Embryonic facial prominence (tissue), 1 donor: ENCODE measurements around the gene GAPVD1.
"Not testable (repeated sequence)": the region's sequence is repeated elsewhere in the genome, so short reads cannot be mapped to it uniquely, and the experiment has no call there.

Experiments
- DNase-seq: peaks from one replicate; pipeline ENCODE4 v3.0.0-alpha.2; 2016; ENCODE audit errors: extremely low spot score

The GAPVD1 gene

DNA sequence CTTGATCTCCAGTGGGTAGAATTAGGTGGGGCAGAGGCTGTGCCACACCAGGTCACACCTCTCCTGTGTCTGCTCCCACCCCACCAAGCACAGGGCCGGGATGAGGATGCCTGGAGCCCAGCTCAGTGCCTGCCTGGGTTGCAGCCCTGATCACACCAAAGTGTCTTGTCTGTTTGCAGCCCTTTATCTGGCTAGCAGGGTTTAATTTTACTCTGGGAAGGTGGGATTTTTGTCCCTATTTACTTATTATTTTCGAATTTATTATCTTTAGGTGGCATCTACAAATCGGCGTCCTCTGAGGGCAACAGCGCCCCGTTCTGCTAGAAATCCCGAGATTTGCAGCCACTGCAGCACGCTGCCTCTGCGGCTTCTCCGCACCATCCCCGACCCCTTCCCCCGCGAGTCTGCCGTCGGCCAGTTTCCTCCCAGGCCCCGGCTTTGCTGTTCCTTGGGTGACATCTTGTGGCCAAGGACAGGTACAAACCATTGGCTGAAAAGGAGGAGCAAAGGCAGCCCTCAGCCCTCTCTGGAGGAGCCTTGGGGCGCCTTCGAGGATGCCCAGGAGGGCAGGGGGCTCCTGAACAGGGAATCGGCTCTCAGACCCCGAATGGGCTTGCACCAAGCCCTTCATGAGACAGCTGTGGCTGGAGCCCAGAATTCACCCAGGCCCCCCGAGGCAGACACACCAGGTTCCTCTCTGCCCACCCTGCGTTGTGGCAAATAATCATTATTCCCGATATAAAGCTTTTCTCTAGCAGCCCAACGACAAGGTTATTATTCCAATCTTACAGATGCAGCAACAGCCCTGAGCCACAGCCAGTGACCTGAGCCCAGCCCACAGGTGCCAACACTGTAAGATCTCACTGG is 113.0 kb downstream of the GAPVD1 start:
- peak; percentile 56 for DNase-seq

GRCh38 chr9:125375820-125376219 is 114.2 kb downstream of the GAPVD1 start:
- no peak for DNase-seq

DNA sequence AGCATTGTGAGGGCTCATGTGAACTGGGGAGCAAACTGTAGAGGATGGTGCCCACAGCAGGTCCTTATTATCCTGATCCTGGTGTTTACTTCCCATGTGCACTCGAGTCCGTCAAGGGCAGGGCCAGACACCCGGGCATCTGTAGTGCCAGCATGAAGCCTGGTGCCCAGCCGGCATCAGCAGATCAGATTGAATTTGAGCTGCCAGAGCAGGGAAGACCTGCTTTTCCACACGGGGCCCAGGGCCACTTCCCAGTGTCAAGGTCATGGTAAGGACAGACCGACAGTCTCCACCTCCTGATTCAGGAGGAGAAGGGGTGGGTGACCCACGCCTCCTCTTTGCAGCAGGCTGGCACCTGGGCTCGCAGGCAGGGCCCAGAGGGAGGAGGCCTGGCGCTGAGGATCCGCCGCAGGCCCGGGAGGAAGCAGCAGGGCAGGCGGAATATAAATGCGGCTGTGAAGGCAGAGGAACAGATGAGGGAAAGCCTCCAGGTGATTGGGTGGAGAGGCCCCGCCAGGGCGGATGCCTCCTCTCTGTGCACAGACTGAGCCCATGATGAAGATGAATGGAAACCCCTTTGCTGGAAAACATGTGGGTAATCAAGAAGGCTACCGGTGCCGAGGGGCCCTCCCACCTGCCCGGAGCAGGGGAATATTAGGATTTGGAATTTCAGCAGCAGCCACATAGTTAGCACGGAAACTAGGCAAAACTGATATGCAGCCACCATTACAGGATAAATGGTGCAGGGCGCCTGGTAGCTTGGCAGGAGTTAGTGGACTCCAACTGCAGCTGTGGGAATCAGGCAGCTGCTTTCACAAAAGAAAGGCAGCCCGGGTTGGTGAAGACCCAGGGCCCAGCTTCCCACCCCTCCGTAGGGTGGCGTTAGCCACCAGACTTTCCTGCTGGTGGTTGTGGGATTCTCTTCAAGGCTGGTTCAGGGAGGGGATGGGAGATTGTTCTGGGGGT is 114.9 kb downstream of the GAPVD1 start:
- no peak for DNase-seq

DNA sequence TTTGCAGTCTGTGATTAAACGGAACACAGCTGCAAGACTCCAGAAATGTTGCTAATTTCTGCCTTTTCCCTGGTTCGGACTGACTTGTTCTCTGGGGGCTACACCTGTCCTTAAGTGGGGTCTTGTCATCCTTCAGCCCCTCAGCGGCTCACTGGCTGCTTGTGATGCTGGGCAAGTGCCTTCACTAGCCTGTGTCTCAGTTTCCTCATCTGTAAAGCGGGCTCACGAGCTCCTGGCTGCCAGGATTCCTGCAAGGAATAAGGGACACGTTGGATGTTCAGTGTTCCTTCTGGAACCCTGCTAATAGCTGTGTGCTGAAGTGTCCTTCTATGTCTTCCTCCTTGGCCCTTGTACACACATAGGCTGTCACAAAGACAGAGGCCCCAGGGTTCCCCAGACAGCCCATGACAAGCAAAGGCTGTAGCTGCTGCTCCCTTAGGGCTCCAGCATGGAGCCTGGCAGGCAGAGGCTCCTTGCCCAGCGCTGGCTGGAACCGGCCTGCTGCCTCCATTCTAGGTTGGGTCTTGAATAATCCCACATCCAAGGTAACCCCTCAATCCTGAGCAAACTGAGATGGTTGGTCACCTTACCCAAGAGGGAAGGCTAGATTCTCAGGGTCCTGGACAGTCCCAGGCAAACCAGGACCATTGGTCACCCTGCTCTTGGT is 116.1 kb downstream of the GAPVD1 start:
- no peak for DNase-seq

DNA sequence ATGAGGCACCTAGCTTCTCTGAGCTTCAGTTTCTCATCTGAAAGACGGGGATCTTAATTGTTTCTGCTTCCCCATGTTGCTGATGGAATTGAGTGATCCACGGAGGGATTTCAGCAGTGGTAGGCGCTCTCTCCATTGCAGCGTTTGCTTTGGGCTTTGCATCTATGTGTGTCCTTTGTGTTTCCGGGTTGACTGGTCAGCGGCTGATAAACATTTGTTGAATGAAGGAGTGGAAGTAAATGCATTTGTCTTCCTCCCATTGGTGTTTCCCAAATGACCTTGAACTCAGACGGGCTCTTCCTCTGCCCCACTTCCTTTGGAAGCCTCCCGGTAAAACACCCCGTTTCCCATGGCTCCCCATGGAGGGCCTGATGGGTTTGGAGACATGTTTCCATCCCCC is 117.2 kb downstream of the GAPVD1 start:
- DNase-seq = no peak

DNA sequence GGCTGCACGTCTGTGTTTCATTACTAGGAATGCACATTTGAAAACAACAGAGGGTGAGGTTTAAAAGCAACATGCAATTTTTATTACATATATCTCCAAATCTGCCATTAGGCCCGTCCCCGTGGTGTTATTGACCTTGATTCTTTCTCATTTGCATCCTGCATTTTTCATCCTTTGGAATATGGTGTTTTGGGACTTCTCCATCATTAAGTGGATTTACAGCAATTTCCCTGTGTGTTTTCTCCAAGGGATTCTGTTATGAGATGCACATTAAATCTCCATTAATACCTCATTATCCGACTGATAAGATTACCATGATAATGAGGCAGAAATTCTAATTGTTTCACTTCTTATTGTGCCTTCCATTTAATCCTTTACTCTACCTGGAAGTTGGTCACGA is 117.6 kb downstream of the GAPVD1 start:
- no peak for DNase-seq

DNA sequence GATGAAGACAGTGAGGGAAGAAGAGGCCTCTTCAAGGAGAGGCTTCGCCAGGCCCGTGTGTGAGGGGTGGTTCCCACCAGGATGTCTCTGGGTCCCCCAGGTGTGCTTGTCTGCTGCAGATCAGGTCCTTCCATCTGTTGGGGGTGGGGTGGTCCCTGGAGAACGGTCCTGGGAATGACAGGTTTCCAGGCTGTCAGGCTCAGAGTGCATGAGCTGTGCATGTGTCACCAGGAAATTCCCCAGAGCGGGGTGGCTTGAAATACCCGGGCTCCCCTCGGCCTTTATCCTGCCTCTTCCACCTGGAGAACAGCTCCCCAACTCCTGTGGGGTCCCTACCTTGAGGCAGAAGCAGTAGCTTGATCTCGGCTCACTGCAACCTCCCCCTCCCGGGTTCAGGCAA is 118.8 kb downstream of the GAPVD1 start:
- no peak for DNase-seq

- DNase-seq = no peak
Observed at GRCh38 chr9:125387861-125388524, 126.4 kb downstream of the GAPVD1 start.

DNA sequence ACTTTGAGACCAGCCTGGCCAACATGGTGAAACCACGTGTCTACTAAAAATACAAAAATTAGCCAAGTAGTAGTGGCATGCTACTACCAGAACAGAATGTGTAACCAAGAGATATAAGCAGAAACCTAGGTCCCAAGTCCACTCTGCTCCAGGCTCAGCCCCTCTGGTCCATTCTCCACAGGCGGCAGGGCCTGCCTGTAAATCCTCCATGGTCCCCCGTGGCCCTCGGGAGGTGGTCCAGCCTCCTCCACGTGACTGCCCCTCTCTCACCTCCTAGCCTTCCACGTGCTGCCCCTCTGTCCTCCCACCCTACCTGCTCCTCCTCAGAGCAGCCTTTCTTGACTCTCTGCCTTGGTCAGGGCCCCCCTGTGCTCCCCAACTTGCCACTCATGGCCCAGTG is 127.4 kb downstream of the GAPVD1 start:
- no peak for DNase-seq

DNA sequence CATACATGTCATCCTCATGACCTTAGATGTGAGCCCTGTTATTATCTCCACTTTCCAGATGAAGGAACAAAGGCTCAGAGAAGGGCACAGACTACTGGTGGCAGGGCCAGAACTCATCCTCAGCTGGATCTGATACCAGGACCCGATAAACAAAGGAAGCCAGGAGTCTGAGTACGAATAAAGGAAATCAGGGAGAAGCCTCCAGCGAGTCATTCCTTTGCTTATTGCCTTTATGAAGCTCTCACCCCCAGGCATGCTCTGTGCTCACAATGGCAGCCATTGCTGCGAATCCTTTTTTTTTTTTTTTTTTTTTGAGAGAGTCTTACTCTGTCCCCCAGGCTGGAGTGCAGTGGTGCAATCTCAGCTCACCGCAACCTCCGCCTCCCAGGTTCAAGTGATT is 130.1 kb downstream of the GAPVD1 start:
- DNase-seq = no peak

DNA sequence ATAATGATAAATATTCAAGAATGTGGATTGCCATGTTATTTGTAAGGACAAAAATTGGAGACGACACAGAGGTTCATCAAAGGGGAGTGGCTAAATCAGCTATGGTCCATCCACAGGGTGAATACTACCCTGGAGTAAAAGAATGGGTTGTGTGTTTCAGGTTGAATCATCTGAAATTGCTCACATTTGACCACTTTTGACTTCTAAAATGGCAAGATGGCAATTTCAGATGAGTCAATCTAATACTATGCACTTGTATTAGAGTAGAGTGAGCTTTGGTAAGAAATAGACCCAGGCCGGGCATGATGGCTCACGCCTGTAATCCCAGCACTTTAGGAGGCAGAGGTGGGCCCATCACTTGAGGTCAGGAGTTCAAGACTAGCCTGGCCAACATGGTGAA is 131.8 kb downstream of the GAPVD1 start:
- DNase-seq = no peak

GRCh38 chr9:125396799-125397198 is 135.2 kb downstream of the GAPVD1 start:
- no peak for DNase-seq

DNA sequence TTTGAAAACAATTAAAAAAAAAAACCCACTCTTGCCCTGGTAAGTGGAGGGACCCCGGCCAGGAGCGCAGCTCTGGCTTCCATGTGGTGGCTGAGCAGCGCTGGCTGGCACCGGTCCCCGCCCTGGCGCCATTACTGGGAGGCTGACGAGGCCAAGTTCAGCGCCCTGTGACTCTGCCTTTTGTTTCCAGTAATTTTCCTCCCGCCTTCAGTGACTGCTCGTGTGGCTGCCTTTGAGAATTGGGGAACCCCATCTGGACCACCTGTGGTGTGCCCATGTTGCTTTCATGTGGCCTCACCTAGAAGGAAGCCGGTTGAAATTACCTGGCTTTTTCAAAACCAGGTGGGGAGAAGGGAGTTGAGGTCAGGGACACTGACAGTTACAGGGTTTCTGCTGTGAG is 136.1 kb downstream of the GAPVD1 start:
- no peak for DNase-seq

DNA sequence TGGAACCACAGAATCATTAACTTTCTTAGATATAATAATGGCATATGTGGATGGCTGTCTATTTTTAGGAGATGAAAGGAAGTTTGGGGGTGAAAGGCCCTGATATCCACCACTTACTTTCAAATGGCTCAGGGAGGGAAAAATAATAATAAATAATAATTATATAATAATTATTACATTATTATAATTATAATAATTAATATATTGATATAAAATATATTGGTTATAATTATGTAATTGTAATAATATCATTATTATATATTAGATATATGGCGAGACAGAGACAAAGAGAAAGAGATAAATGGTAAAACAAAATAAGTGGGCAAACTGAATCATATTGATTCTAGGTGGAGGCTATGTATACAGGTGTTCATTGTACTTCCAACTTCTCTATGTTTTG is 136.6 kb downstream of the GAPVD1 start:
- no peak for DNase-seq

- no peak for DNase-seq
Observed at GRCh38 chr9:125399165-125399564, 137.5 kb downstream of the GAPVD1 start.

- DNase-seq = no peak
Observed at GRCh38 chr9:125399666-125400065, 138.0 kb downstream of the GAPVD1 start.

GRCh38 chr9:125400232-125400631 is 138.6 kb downstream of the GAPVD1 start:
- not testable (repeated sequence) for DNase-seq

DNA sequence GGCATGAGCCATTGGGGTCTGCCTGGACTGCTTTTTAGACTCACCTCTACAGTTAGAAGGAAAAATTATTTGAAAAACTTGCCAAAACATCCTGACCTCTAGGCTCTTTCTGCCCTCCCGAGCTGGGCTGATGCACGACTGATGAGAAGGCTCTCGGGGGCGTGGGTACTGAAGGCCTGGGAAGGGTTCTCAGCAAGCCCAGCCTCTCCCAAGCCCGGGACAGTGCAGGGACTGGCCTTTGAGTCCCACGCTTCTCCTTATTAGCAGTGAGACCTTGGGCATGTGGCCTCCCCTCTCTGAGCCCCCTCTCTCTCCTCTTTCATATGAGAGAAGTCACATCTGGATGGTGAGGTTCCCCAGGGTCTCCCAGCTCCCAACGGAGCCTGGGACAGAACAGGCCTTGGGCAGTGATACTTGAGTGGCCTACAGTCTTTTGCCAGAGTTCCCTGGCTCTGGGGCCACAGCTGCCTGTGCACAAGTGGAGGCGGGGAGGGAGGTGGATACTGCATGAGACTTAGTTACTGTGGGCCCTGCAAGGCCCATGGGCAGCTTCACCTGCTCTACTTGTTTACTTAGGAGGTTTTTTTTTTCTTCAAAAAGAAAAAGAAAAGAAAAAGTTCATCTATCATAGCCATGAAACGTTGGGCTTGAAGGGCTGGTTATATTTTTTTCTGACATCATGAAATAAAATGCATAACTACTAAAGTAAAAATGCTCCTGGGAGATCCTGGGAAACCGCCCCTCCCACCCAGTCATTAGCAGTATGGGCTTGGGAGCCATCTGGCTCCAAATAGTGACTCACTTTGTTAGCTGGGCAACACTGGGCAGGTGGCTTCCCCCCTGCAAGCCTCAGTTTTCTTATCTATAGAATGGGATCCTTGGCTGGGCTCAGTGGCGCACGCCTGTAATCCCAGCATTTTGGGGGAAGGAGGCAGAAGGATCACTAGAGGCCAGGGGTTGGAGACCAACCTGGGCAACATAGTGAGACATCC is 139.4 kb downstream of the GAPVD1 start:
- no peak for DNase-seq

DNA sequence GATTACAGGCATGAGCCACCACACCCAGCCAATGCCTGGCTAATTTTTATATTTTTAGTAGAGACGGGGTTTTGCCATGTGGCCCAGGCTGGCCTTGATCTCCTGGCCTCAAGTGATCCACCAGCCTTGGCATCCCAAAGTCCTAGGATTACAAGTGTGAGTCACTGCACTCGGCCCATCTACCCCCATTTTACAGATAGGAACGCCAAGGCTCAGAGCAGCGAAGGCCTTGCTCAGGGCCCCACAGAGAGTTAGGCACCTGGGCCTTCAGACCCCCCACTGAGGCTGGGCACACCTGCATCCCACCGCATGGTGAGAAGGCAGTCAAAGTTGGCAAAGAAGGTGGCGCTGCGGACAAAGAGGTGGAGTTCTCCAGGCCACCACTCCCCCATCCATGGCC is 143.1 kb downstream of the GAPVD1 start:
- DNase-seq = no peak
